GM18870 (cell line): ENCODE measurements around the gene LAMTOR4.
"Not testable (repeated sequence)": the region's sequence is repeated elsewhere in the genome, so short reads cannot be mapped to it uniquely, and the experiment has no call there.

Experiments
- ATAC-seq: cut with Tn5 transposase; IDR thresholded peaks from one replicate; pipeline ENCODE4 v1.9.1; 2021; ENCODE audit warnings: moderate library complexity; ENCODE audit not compliant: unreplicated experiment

Gene LAMTOR4

GRCh38 chr7:100122067-100122466 lies 26.7 kb upstream of the LAMTOR4 start:
- ATAC-seq: no peak

- ATAC-seq: no peak
Measured at GRCh38 chr7:100122568-100122967, 26.1 kb upstream of the LAMTOR4 start.

GRCh38 chr7:100124301-100125230 lies 24.2 kb upstream of the LAMTOR4 start:
- no peak for ATAC-seq

GRCh38 chr7:100126239-100126930 lies 22.3 kb upstream of the LAMTOR4 start:
- ATAC-seq: peak; percentile 23

GRCh38 chr7:100126931-100127865 lies 21.5 kb upstream of the LAMTOR4 start, which contains the start of gene MBLAC1:
Gene MBLAC1 (plus strand): TSS chr7:100126967. CDS start chr7:100127396, 429 bp downstream.
- peak; percentile 44 for ATAC-seq

GRCh38 chr7:100127866-100128636 lies 20.7 kb upstream of the LAMTOR4 start:
- ATAC-seq: no peak

- no peak for ATAC-seq
Measured at GRCh38 chr7:100128637-100128963, 20.1 kb upstream of the LAMTOR4 start.

GRCh38 chr7:100130220-100130607 lies 18.5 kb upstream of the LAMTOR4 start:
- ATAC-seq: not testable (repeated sequence)

- no peak for ATAC-seq
Measured at GRCh38 chr7:100130608-100131453, 17.9 kb upstream of the LAMTOR4 start.

- no peak for ATAC-seq
Measured at GRCh38 chr7:100132126-100132525, 16.6 kb upstream of the LAMTOR4 start.

GRCh38 chr7:100132697-100133151 lies 16.0 kb upstream of the LAMTOR4 start:
- no peak for ATAC-seq

- ATAC-seq: no peak
Measured at GRCh38 chr7:100137851-100138760, 10.6 kb upstream of the LAMTOR4 start.

GRCh38 chr7:100141555-100141949 lies 7.2 kb upstream of the LAMTOR4 start:
- ATAC-seq: no peak

GRCh38 chr7:100142461-100142860 lies 6.3 kb upstream of the LAMTOR4 start:
- ATAC-seq: no peak

- ATAC-seq: not testable (repeated sequence)
Measured at GRCh38 chr7:100146350-100146749, 2.4 kb upstream of the LAMTOR4 start.

- no peak for ATAC-seq
Measured at GRCh38 chr7:100147278-100147677, 1.4 kb upstream of the LAMTOR4 start.

- no peak for ATAC-seq
Measured at GRCh38 chr7:100148225-100148558, 526 bp upstream of the LAMTOR4 start.

- no peak for ATAC-seq
Measured at GRCh38 chr7:100152404-100152803, 3.7 kb downstream of the LAMTOR4 start.
